Activated CD8-positive, alpha-beta memory T cell treated with anti-CD3 and anti-CD28 coated beads for 24 hours (primary cell): ENCODE data around the gene C20orf141.

Source experiments
- DNase-seq: peaks from one replicate; pipeline ENCODE4 v3.0.0-alpha.2; 2020

The C20orf141 gene

DNA sequence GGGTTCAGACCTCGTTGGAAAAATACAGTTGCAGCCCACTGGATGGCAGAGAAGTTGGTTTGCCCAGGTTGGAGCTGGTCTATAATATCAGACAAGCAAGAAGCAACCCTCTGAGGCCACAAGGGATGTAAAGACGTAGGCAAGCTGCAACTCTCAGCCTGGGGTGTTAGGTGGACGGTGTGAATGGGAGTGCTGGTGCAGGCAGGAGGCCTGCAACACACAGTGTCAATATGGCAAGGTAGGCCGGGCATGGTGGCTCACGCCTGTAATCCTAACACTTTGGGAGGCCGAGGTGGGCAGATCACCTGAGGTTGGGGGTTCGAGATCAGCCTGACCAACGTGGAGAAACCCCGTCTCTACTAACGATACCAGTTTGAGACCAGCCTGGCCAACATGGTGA, 36.3 kb downstream of the C20orf141 start:
- peak; percentile 53 for DNase-seq

DNA sequence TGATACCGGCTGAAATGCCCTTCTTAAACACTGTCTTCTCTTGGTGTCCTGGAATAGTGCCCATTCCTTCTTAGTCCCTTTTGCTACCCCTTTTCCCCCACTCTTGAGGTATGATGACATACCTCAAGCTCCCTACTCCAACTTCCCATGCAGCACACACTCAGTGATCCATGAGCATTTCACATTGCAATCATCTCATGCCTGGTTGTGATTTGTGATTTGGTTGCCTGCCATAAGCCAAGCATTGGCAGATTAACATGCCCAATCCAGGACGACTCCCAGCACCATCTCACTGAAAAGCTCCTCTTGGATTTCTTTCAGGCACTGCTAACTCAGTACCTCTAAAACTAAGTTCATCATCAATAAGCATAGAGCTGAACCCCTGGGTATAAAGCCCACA, 43.8 kb downstream of the C20orf141 start:
- DNase-seq = no peak

DNA sequence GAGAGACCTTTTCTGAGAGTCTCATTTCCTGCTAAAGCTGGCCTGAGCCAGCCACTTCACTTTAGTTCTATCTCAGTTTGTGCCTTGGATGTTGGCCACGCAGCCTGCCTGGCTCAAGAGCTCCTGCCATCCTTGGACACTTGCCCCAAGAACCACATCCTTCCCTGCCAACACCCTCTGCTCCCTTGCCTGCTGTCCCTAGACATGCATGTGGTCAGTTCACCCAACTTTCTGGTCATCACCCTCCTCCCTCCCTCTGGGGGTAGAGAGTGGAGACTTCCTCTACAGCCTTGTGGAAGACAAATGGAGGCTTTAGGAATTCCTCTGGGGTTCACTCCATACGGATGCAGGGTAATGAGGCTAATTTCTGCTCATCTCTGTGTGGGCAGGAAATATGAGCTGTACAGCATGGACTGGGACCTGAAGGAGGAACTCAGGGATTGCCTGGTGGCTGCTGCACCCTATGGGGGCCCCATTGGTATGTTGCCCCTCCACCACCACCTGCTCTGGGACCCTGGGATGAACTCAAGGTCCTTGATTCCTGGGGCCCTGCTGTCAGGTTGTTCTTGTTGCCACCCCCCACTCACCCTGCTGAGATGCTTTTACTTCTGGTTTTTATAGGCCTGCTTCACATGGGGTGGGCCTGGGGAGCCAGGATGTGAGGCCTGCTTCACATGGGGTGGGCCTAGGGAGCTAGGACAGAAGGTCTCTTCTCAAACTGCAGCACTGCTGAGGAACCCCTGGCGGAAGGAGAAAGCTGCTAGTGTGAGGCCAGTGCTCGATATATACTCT, 44.7 kb downstream of the C20orf141 start:
- DNase-seq = no peak

DNA sequence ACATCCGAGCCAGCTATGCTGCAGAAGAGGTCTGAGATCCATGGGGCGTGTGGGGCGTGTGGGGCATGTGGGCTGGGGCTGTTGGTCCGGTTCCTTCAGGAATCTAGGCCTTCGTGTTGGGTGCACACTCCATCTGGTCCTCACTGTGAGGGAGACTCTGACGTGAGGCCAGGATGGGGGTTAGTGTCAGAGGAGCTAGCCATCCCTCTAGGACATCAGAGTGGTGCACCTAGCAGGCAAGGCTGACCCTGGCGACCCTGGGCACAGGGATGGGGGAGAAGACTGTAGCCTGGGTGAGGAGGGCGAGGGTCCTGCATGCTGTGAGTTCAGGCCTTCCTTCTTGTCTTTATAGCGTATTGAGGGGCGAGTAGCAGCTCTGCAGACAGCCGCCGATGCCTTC, 49.8 kb downstream of the C20orf141 start:
- no peak for DNase-seq

DNA sequence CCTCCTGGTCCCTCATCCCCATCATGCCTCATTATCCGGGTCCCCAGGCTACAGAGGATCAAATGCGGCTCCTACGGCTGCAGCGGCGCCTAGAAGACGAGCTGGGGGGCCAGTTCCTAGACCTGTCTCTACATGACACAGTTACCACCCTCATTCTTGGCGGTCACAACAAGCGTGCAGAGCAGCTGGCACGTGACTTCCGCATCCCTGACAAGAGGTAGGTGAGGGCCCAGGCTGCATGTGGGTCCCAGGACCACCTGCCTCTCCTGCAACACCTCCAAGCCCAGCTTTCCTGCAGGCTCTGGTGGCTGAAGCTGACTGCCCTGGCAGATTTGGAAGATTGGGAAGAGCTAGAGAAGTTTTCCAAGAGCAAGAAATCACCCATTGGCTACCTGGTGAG, 50.3 kb downstream of the C20orf141 start:
- no peak for DNase-seq
